H1 (cell line): ENCODE results near the gene H1-8. TPM values are rescaled to one million over a fixed set of nuclear protein-coding genes. Genes with fewer than 3 reads are reported as not detected.

Experiments used
- CHD2 ChIP-seq: IDR thresholded peaks from 2 replicates; pipeline ENCODE4 v1.6.1; 2012; ENCODE audit warnings: low read length, improper control_type of control experiment
- FOSL1 ChIP-seq: IDR thresholded peaks from 2 replicates; pipeline ENCODE4 v1.6.1; 2011; ENCODE audit warnings: mild to moderate bottlenecking, low read depth, low read length, moderate library complexity; ENCODE audit not compliant: insufficient read depth
- GTF2F1 ChIP-seq: IDR thresholded peaks from 2 replicates; pipeline ENCODE4 v1.6.1; 2012; ENCODE audit warnings: low read depth, low read length, improper control_type of control experiment, borderline replicate concordance
- POLR2AphosphoS5 ChIP-seq: IDR thresholded peaks from 2 replicates; pipeline ENCODE4 v1.6.1; 2011; ENCODE audit warnings: low read depth, low read length
- RBBP5 ChIP-seq: IDR thresholded peaks from 2 replicates; pipeline ENCODE4 v1.7.1; 2012; ENCODE audit warnings: low read depth, mild to moderate bottlenecking, inconsistent platforms, low read length, moderate library complexity, borderline replicate concordance
- SIRT6 ChIP-seq: IDR thresholded peaks from one replicate; pipeline ENCODE4 v1.7.1; 2012; ENCODE audit warnings: low read length, inconsistent platforms
- YY1 ChIP-seq: IDR thresholded peaks from 2 replicates; pipeline ENCODE4 v1.6.1; 2011; ENCODE audit warnings: low read depth, mild to moderate bottlenecking, low read length
- polyA plus RNA-seq, 7 experiments: library from polyadenylated mRNA; depleted of rRNA in 3 of 7; stranded (reverse) in 5 of 7; unstranded in 2 of 7; fragments of >200 nt in 5 of 7; fragments of 200-250 nt in 2 of 7; gene quantifications; 1 replicate in 5 of 7; 2 replicates in 1 of 7; 4 replicates in 1 of 7; pipeline versions ENCODE4 v1.2.1 to v1.2.3, GENCODE V29; 2011 to 2013; ENCODE audit warnings: missing spikeins in 2 of 7, mixed read lengths in 2 of 7
- total RNA-seq: library from RNA; stranded (reverse); fragmentation: NEBNext Ultra II Directional; extraction: Animal tissue kit (Norgen Biotek cat#: 25700); gene quantifications from 2 replicates; pipeline ENCODE4 v1.2.1, GENCODE V29; 2021
- TF ChIP-seq, protein P1 (sequence below): fragments of 300-600 bp; sonication (generic); IDR thresholded peaks from 2 replicates; pipeline ENCODE4 v1.7.1; 2012; ENCODE audit warnings: low read length, moderate library complexity, mild to moderate bottlenecking, inconsistent platforms; ENCODE audit not compliant: insufficient replicate concordance

The H1-8 gene
- total and polyA plus RNA-seq, 2 of the 8 experiments (the other 6 are each of a cell fraction or from before 2014, with no cell fraction given), result not detected

DNA sequence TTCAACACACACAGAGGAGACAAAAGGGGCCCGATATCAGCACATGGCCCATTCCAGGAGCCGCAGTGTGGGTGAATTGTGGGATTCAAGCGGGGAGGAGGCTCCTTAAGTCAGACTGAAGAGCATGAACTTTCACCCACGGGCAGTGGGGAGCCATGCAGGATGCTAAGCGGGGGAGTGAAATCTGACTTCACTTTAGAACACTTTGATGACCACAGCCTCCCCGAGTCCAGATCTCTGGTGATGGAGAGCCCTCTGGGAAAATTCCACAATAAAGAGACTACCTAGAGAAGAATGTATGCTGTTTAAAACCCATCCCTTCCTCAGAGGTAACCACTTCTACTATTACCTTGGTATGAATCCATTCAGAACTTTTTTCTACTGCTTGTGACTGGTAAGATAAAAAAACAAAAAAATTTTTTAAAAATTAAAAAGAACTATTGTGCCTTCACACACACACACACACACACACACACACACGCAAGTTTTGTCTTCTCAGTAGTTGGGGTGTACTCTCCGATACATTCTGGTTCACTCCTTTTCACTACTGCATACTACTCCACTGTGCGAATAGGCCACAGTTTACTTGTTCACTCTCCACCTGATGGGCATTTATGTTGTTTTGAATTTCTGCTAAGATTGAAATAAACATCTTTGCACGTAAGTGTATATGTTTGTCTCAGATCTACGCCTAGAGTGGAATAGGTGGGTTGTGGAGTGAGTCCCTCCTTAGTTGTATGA lies 2.0 kb upstream of the H1-8 start (continued):
- TF ChIP-seq, protein P1, sequence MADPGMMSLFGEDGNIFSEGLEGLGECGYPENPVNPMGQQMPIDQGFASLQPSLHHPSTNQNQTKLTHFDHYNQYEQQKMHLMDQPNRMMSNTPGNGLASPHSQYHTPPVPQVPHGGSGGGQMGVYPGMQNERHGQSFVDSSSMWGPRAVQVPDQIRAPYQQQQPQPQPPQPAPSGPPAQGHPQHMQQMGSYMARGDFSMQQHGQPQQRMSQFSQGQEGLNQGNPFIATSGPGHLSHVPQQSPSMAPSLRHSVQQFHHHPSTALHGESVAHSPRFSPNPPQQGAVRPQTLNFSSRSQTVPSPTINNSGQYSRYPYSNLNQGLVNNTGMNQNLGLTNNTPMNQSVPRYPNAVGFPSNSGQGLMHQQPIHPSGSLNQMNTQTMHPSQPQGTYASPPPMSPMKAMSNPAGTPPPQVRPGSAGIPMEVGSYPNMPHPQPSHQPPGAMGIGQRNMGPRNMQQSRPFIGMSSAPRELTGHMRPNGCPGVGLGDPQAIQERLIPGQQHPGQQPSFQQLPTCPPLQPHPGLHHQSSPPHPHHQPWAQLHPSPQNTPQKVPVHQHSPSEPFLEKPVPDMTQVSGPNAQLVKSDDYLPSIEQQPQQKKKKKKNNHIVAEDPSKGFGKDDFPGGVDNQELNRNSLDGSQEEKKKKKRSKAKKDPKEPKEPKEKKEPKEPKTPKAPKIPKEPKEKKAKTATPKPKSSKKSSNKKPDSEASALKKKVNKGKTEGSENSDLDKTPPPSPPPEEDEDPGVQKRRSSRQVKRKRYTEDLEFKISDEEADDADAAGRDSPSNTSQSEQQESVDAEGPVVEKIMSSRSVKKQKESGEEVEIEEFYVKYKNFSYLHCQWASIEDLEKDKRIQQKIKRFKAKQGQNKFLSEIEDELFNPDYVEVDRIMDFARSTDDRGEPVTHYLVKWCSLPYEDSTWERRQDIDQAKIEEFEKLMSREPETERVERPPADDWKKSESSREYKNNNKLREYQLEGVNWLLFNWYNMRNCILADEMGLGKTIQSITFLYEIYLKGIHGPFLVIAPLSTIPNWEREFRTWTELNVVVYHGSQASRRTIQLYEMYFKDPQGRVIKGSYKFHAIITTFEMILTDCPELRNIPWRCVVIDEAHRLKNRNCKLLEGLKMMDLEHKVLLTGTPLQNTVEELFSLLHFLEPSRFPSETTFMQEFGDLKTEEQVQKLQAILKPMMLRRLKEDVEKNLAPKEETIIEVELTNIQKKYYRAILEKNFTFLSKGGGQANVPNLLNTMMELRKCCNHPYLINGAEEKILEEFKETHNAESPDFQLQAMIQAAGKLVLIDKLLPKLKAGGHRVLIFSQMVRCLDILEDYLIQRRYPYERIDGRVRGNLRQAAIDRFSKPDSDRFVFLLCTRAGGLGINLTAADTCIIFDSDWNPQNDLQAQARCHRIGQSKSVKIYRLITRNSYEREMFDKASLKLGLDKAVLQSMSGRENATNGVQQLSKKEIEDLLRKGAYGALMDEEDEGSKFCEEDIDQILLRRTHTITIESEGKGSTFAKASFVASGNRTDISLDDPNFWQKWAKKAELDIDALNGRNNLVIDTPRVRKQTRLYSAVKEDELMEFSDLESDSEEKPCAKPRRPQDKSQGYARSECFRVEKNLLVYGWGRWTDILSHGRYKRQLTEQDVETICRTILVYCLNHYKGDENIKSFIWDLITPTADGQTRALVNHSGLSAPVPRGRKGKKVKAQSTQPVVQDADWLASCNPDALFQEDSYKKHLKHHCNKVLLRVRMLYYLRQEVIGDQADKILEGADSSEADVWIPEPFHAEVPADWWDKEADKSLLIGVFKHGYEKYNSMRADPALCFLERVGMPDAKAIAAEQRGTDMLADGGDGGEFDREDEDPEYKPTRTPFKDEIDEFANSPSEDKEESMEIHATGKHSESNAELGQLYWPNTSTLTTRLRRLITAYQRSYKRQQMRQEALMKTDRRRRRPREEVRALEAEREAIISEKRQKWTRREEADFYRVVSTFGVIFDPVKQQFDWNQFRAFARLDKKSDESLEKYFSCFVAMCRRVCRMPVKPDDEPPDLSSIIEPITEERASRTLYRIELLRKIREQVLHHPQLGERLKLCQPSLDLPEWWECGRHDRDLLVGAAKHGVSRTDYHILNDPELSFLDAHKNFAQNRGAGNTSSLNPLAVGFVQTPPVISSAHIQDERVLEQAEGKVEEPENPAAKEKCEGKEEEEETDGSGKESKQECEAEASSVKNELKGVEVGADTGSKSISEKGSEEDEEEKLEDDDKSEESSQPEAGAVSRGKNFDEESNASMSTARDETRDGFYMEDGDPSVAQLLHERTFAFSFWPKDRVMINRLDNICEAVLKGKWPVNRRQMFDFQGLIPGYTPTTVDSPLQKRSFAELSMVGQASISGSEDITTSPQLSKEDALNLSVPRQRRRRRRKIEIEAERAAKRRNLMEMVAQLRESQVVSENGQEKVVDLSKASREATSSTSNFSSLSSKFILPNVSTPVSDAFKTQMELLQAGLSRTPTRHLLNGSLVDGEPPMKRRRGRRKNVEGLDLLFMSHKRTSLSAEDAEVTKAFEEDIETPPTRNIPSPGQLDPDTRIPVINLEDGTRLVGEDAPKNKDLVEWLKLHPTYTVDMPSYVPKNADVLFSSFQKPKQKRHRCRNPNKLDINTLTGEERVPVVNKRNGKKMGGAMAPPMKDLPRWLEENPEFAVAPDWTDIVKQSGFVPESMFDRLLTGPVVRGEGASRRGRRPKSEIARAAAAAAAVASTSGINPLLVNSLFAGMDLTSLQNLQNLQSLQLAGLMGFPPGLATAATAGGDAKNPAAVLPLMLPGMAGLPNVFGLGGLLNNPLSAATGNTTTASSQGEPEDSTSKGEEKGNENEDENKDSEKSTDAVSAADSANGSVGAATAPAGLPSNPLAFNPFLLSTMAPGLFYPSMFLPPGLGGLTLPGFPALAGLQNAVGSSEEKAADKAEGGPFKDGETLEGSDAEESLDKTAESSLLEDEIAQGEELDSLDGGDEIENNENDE, result no peak
- TF ChIP-seq POLR2AphosphoS5 (no peak), RBBP5 (no peak), FOSL1 (no peak), SIRT6 (no peak), GTF2F1 (no peak), CHD2 (no peak), YY1 (no peak)
